K562 (cell line): Measurements from ENCODE around the gene PIP5KL1. TPM values are rescaled to one million over a fixed set of nuclear protein-coding genes. Genes with fewer than 3 reads are reported as not detected.

Experiments used
- ADNP ChIP-seq: fragments of 200-800 bp; sonication (Bioruptor generic); IDR thresholded peaks from 2 replicates; pipeline ENCODE4 v1.6.1; 2016; ENCODE audit warnings: missing genetic modification characterization, missing compliant biosample characterization
- HDAC1 ChIP-seq, 2 experiments: fragments of 450-650 bp; IDR thresholded peaks; 2 replicates each; pipeline ENCODE4 v1.6.1; 2016 to 2017; ENCODE audit warnings: inconsistent platforms in 1 of 2, mild to moderate bottlenecking in 1 of 2, moderate library complexity in 1 of 2
- NR4A1 ChIP-seq, 2 experiments: fragments of 250-450 bp in 1 of 2; fragments of 450-650 bp in 1 of 2; sonication (Bioruptor Pico) in 1 of 2; IDR thresholded peaks; 2 replicates each; pipeline versions ENCODE4 v1.4.0 to v1.6.1; 2016 to 2020; ENCODE audit warnings: mild to moderate bottlenecking in 2 of 2, missing compliant biosample characterization in 1 of 2, missing genetic modification characterization in 1 of 2, moderate library complexity in 1 of 2
- RCOR1 ChIP-seq, 2 experiments: IDR thresholded peaks; 2 replicates each; pipeline ENCODE4 v1.6.1; 2012; ENCODE audit warnings: low read depth in 2 of 2, low read length in 2 of 2, borderline replicate concordance in 1 of 2, improper control_type of control experiment in 1 of 2
- ZSCAN32 ChIP-seq: fragments of 450-650 bp; formaldehyde crosslinking; IDR thresholded peaks from 2 replicates; pipeline ENCODE4 v1.4.0; 2020; ENCODE audit warnings: mild to moderate bottlenecking, moderate library complexity
- polyA plus RNA-seq, 8 experiments: library from polyadenylated mRNA; depleted of rRNA in 4 of 8; stranded (reverse) in 5 of 8; unstranded in 3 of 8; fragments of >200 nt; fragmentation: Nextera tagmentation in 2 of 8; fragmentation: Illumina TruSeq in 1 of 8; extraction: Ambion mirVana in 2 of 8; extraction: Trizol in 1 of 8; gene quantifications; 2 replicates each; pipeline versions ENCODE4 v1.2.1 to v1.2.3, GENCODE V29; 2011 to 2014; ENCODE audit warnings: inconsistent platforms in 1 of 8, missing spikeins in 1 of 8
- total RNA-seq, 7 experiments: library from RNA; depleted of rRNA in 6 of 7; stranded (reverse); fragments of >200 nt in 6 of 7; fragmentation: Illumina TruSeq in 2 of 7; extraction: Trizol in 2 of 7; gene quantifications; 2 replicates each; pipeline versions ENCODE4 v1.2.1 to v1.2.3, GENCODE V29; 2011 to 2021; ENCODE audit warnings: low replicate concordance in 1 of 7
- TF ChIP-seq, protein P1 (sequence below): sonication (generic); formaldehyde crosslinking; IDR thresholded peaks from 2 replicates; pipeline ENCODE4 v1.4.0; 2020; ENCODE audit warnings: mild to moderate bottlenecking, missing genetic modification reagents
- TF ChIP-seq, protein P2 (sequence below): sonication (generic); formaldehyde crosslinking; IDR thresholded peaks from 2 replicates; pipeline ENCODE4 v1.8.1; 2023; ENCODE audit warnings: mild to moderate bottlenecking, missing genetic modification reagents
- TF ChIP-seq, protein P3 (sequence below): fragments of 250-450 bp; sonication (Bioruptor Pico); IDR thresholded peaks from 2 replicates; pipeline ENCODE4 v1.4.0; 2020
- TF ChIP-seq, protein P4 (sequence below): fragments of 450-650 bp; conservative IDR thresholded peaks from 2 replicates; pipeline ENCODE4 v1.6.1; 2016; ENCODE audit warnings: missing genetic modification characterization, low read depth, mild to moderate bottlenecking, control low read depth, missing compliant biosample characterization
- TF ChIP-seq, protein P5 (sequence below), 2 experiments: fragments of 450-650 bp; conservative IDR thresholded peaks; 2 replicates each; pipeline ENCODE4 v1.6.1; 2017; ENCODE audit warnings: mild to moderate bottlenecking in 2 of 2, moderate library complexity in 2 of 2

The PIP5KL1 gene
- total and polyA plus RNA-seq, 9 of the 15 experiments (the other 6 are each of a cell fraction or from before 2014, with no cell fraction given), result 0.18 to 4.8 (median 1.2) TPM

DNA sequence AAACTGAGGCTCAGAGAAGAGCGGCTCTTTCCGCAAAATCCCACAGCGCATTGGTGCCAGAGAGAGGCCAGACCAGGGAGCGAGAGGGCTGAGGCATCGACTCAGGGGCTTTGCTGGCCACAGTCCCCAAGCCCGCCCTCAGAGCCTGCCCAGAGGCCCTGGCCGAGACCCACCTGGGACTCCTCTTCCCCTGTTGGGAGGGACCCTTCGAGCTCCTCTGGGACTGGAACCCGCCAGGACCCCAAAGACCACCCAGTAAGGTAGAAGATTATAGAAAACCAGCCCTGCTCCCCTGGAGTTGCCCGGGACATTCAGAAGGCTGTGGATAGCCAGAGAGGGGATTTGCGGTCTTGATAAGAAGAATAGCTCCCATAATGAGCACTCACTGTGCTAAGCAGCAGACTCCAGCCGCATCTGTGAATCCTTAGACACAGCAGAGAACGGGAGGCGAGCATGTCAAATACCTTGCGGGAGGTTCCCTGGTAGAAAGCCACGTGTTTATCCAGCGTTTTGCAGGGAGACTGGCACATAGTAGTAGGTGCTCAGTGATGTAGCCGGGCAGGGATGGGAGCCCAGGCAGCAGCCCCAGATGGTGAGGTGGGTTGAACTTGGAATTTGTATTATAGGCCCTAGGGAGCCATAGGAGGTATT is 52.5 kb downstream of the PIP5KL1 start (continued):
- TF ChIP-seq, protein P1, sequence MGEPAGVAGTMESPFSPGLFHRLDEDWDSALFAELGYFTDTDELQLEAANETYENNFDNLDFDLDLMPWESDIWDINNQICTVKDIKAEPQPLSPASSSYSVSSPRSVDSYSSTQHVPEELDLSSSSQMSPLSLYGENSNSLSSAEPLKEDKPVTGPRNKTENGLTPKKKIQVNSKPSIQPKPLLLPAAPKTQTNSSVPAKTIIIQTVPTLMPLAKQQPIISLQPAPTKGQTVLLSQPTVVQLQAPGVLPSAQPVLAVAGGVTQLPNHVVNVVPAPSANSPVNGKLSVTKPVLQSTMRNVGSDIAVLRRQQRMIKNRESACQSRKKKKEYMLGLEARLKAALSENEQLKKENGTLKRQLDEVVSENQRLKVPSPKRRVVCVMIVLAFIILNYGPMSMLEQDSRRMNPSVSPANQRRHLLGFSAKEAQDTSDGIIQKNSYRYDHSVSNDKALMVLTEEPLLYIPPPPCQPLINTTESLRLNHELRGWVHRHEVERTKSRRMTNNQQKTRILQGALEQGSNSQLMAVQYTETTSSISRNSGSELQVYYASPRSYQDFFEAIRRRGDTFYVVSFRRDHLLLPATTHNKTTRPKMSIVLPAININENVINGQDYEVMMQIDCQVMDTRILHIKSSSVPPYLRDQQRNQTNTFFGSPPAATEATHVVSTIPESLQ (CRISPR knock-in tag), result 0 out of 2 replicates have a peak, but pooled peaks have one; percentile 66
- TF ChIP-seq, protein P2, sequence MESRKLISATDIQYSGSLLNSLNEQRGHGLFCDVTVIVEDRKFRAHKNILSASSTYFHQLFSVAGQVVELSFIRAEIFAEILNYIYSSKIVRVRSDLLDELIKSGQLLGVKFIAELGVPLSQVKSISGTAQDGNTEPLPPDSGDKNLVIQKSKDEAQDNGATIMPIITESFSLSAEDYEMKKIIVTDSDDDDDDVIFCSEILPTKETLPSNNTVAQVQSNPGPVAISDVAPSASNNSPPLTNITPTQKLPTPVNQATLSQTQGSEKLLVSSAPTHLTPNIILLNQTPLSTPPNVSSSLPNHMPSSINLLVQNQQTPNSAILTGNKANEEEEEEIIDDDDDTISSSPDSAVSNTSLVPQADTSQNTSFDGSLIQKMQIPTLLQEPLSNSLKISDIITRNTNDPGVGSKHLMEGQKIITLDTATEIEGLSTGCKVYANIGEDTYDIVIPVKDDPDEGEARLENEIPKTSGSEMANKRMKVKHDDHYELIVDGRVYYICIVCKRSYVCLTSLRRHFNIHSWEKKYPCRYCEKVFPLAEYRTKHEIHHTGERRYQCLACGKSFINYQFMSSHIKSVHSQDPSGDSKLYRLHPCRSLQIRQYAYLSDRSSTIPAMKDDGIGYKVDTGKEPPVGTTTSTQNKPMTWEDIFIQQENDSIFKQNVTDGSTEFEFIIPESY (CRISPR knock-in tag), result 0 out of 2 replicates have a peak, but pooled peaks have one; percentile 38
- TF ChIP-seq HDAC1 (IDR thresholded peaks at IDR 0.05) (0 out of 4 replicates have a peak, but pooled peaks of 1 of the 2 experiments have one; percentile 25), RCOR1 (IDR thresholded peaks at IDR 0.05; ENCODE audit: borderline replicate concordance in 1 of 2, low read depth in 2 of 2, low read length in 2 of 2) (no peak), ZSCAN32 (CRISPR knock-in tag) (no peak), ADNP (tag) (no peak), NR4A1 (CRISPR knock-in tag; IDR thresholded peaks at IDR 0.05) (no peak), NR4A1 (tag; IDR thresholded peaks at IDR 0.05) (no peak)
- TF ChIP-seq, protein P3, sequence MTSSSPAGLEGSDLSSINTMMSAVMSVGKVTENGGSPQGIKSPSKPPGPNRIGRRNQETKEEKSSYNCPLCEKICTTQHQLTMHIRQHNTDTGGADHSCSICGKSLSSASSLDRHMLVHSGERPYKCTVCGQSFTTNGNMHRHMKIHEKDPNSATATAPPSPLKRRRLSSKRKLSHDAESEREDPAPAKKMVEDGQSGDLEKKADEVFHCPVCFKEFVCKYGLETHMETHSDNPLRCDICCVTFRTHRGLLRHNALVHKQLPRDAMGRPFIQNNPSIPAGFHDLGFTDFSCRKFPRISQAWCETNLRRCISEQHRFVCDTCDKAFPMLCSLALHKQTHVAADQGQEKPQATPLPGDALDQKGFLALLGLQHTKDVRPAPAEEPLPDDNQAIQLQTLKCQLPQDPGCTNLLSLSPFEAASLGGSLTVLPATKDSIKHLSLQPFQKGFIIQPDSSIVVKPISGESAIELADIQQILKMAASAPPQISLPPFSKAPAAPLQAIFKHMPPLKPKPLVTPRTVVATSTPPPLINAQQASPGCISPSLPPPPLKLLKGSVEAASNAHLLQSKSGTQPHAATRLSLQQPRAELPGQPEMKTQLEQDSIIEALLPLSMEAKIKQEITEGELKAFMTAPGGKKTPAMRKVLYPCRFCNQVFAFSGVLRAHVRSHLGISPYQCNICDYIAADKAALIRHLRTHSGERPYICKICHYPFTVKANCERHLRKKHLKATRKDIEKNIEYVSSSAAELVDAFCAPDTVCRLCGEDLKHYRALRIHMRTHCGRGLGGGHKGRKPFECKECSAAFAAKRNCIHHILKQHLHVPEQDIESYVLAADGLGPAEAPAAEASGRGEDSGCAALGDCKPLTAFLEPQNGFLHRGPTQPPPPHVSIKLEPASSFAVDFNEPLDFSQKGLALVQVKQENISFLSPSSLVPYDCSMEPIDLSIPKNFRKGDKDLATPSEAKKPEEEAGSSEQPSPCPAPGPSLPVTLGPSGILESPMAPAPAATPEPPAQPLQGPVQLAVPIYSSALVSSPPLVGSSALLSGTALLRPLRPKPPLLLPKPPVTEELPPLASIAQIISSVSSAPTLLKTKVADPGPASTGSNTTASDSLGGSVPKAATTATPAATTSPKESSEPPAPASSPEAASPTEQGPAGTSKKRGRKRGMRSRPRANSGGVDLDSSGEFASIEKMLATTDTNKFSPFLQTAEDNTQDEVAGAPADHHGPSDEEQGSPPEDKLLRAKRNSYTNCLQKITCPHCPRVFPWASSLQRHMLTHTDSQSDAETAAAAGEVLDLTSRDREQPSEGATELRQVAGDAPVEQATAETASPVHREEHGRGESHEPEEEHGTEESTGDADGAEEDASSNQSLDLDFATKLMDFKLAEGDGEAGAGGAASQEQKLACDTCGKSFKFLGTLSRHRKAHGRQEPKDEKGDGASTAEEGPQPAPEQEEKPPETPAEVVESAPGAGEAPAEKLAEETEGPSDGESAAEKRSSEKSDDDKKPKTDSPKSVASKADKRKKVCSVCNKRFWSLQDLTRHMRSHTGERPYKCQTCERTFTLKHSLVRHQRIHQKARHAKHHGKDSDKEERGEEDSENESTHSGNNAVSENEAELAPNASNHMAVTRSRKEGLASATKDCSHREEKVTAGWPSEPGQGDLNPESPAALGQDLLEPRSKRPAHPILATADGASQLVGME (CRISPR knock-in tag), result peak; percentile 7; the same call in 1 of the 2 replicates
- TF ChIP-seq, protein P4, sequence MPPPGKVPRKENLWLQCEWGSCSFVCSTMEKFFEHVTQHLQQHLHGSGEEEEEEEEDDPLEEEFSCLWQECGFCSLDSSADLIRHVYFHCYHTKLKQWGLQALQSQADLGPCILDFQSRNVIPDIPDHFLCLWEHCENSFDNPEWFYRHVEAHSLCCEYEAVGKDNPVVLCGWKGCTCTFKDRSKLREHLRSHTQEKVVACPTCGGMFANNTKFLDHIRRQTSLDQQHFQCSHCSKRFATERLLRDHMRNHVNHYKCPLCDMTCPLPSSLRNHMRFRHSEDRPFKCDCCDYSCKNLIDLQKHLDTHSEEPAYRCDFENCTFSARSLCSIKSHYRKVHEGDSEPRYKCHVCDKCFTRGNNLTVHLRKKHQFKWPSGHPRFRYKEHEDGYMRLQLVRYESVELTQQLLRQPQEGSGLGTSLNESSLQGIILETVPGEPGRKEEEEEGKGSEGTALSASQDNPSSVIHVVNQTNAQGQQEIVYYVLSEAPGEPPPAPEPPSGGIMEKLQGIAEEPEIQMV (tag), result no peak
- TF ChIP-seq, protein P5, sequence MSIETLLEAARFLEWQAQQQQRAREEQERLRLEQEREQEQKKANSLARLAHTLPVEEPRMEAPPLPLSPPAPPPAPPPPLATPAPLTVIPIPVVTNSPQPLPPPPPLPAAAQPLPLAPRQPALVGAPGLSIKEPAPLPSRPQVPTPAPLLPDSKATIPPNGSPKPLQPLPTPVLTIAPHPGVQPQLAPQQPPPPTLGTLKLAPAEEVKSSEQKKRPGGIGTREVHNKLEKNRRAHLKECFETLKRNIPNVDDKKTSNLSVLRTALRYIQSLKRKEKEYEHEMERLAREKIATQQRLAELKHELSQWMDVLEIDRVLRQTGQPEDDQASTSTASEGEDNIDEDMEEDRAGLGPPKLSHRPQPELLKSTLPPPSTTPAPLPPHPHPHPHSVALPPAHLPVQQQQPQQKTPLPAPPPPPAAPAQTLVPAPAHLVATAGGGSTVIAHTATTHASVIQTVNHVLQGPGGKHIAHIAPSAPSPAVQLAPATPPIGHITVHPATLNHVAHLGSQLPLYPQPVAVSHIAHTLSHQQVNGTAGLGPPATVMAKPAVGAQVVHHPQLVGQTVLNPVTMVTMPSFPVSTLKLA (conservative IDR thresholded peaks at IDR 0.05), result peak in 1 of 2 experiments; percentile 21; a peak in 1 of 4 replicates
